GM18951 (cell line): ENCODE measurements around the gene NAALADL2.

ENCODE experiments used
- POLR2A ChIP-seq: IDR thresholded peaks from 4 replicates; pipeline ENCODE4 v1.6.1; 2011; ENCODE audit warnings: mild to moderate bottlenecking; ENCODE audit not compliant: insufficient read length, insufficient read depth; ENCODE audit errors: extremely low read depth
- in situ Hi-C: fragments of 300-500 bp; cut with MboI; formaldehyde crosslinking; loops from one replicate; pipeline ENCODE4 v1.12.0; 2022; ENCODE audit warnings: low sequenced_read_pairs, mixed read lengths, inconsistent platforms; ENCODE audit not compliant: unreplicated experiment

Gene NAALADL2

DNA sequence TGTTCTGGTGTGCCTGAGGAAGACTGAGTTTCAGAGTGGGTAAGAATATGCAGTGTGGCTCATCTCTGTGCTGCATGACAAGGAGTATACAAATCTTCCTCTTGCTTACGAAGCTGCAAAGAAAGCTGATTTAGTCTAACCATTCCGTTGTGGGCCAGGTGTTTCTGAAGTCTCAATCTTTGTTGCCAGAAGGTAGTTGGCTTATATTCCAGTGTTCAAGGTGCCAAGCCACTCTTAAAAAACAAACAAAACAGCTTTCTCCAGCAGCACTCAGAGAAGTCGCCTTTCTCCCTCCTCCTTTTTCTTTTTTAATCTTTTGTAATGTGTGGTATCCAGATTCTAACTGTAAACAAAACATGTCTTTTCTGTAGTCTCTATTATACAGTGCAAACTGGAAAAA is 872.4 kb downstream of the NAALADL2 start:
- in situ Hi-C loops: no loop called here
- TF ChIP-seq POLR2A: no peak

DNA sequence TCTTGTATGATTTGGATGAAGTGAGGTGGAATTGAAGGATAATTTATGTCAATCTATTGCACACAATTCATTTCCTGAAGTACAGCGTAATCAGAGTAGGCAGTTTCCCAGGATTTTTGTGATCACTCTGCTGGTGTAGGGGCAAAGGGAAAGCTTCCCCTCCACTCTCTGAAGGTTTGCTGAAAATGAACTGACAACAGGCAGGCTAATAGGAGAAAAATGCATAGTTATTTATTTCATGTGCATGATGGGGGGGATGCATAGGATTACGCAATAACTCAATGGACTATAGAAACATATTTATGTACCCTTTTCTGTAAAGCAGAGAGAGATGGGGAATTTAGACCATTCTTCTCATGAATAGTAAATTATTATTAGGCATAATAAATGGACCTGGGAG is 872.9 kb downstream of the NAALADL2 start:
- TF ChIP-seq POLR2A: no peak
- in situ Hi-C loops: no loop called here

DNA sequence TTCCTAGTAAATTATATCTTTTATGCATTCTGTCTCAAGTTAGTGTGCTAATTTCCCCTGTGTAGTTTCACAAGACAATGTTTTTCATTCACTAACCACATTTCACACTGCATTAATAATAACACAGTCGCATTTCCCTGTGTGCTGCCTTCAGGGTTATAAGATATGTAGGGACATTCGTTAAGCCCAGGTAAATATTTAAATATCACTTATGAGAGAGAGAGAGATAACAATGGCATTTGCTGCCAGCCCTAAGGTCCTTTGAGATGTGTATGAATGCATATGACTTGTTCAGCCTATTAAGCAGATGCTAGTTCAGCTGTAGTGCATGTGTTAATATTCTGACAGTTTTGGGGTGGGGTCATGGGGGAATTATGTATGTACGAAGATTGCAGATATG is 876.7 kb downstream of the NAALADL2 start:
- no peak for TF ChIP-seq POLR2A
- in situ Hi-C loops: no loop called here

DNA sequence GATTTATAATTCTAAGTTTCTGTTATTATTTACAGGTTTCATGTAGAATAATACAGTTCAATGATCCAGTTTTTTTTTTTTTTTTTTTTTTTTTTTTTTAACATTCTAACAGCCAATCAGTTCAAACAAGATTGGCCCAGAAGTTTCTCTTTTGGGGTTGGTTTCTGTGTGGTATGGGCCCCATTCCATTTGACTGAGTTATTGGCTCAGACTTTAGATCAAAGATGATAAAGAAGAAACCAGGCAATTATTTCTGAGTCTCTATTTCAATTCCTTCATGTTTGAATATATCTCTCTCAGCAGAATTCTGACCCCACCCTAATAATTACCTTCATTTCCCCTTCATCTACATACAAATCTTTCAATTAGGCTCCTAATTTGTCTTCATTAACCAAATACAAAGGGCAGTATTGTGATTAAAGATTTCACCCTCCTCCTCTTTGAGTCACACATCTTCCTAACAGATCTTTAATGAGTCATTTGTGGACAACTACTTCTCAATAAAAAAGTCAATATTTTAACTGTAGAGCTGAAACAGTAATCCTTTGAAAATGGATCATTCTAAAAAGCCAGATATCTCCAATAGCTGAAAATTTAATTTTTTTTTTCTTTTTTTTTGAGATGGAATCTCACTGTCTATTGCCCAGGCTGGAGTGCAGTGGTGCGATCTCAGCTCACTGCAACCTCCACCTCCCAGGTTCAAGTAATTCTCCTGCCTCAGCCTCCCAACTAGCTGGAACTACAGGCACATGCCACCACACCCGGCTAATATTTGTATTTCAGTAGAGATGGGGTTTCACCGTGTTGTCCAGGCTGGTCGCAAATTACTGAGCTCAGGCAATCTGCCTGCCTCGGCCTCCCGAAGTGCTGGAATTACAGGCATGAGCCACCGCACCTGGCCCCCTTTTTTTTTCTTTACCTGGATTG is 878.8 kb downstream of the NAALADL2 start:
- TF ChIP-seq POLR2A: no peak
- in situ Hi-C loops: no loop called here

DNA sequence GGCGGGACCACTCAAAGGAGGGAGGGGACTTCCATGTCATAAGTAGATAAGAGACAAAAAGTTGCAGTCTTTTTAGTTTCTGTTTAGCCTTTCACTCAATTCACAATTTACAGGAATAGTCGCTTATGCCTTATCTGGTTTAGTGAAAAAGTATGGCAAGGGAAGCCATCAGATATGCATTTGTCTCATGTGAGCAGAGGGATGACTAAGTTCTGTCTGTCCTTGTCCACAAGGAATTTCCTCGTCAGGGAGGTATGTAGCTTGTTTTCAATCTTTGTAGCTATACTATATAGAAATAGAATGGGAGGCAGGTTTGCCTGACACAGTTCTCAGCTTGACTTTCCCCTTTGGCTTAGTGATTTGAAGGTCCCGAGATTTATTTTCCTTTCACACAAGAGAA is 882.8 kb downstream of the NAALADL2 start:
- in situ Hi-C loops: no loop called here
- TF ChIP-seq POLR2A: no peak

DNA sequence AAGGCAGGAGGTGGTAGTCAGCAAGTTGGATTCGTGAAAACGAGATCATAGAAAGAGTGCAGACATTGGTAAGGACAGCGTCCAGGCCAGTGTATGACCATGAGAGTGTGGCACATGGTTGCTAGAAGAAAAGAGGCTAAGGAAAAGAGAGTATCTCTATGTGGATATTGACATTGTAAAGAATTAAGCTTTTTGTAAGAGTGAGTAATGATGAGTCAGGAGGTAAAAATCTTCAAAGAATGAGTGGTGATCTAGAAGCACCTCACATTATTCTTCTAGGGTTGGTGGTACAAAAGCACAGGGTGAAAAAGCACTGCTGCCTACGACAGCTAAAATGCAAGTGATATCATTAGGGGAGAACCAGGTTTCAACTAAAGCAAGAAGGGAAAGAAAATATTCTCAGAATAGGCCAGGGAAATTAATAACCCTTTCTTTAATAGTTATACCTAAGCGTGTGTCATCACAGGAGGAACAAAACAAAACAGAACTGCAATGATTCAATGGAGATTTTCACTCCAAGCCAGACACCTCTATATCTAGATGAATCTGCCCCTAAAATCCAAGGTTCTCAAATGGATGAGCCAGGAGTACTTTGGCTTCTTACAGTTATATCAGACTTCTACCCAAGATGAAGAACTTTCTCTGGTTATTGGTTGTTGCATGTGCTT is 884.7 kb downstream of the NAALADL2 start:
- TF ChIP-seq POLR2A: no peak
- in situ Hi-C loops: no loop called here

DNA sequence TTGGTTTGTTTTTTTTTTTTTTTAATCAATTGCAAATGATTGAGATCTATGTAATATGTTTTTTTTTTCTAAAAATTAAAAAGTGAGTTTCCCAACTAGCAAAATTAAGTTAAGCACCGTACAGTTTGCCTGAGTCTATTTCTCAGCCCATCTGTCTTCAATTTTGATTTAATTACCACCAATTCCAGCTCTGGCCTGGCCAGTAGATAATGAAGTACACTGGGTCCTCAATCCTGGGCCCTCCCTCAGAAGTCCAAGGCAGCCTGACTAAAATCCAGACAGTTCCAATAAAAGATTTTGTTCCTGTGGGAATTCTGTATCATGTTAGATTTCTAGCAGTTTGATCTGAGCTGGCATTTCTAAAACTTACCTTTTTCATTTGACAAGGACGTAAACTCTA is 887.2 kb downstream of the NAALADL2 start:
- in situ Hi-C loops: no loop called here
- no peak for TF ChIP-seq POLR2A

DNA sequence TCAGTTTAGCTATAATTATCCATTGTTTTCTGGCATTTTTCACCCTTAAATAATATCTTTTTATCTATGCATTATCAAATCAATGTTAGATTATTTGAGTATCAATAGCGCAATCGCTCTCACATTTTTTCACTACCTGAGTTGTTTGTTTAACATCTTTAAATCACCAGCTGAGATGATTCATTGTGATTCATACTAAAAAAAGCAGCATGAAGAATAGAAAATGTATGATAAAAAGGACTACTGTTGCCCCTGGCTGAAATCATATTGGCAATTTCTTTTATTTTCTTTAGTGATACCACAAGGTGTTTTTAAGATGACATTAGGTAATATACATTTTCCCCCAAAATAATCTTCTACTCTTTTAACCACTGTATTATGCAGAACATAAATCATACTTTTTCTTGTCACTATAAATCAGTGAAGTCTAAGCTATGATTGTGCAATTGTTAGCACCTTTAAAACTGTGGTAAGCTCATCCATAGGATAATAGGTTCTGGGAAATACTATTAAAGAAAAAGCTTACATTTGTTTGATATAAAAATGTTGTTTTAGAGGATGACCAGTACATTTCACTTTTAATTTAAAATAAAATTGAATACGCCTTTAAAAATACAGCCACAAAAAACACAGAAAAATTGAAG is 889.1 kb downstream of the NAALADL2 start:
- TF ChIP-seq POLR2A: no peak

DNA sequence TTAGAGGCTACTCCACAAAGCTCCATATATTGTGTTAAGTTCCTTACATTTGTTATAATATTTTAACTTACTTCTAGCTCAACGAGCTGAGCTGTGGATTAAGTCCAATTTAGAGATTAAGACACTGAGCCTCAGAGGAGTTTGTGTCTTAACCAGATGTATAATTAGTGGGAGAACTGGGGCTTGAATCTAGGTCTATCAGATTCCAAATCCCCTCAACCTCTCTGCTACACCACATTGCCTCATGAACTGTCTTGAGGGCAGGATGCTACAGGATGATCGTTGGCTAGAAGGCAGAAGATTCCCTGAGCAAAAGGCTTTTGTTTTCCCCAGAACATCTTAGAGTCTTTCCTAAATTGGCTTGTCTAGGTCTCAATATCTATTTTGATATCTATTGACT is 890.8 kb downstream of the NAALADL2 start:
- no peak for TF ChIP-seq POLR2A
- in situ Hi-C loops: no loop called here

More for the DNA sequence above, 889.1 kb downstream of the NAALADL2 start:
- in situ Hi-C loops: no loop called here

DNA sequence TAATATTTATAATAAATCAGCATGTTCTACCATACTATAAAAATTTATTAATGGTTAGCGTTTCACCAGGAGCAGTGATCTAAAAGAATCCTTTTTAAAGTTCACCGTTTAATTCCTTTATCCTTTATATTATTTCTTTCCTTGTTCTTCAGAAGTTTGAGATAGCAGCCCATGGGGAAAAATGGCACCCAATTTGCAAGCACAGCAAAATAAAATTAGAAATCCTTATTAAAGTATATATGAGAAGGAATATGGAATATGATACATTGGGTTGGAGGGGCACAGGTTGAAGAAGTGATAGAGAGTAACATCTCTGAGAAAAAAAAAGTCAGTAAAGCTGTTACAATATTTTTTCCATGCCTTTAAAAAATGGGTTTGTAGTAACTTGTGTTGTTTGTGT is 892.0 kb downstream of the NAALADL2 start:
- no peak for TF ChIP-seq POLR2A
- in situ Hi-C loops: no loop called here

DNA sequence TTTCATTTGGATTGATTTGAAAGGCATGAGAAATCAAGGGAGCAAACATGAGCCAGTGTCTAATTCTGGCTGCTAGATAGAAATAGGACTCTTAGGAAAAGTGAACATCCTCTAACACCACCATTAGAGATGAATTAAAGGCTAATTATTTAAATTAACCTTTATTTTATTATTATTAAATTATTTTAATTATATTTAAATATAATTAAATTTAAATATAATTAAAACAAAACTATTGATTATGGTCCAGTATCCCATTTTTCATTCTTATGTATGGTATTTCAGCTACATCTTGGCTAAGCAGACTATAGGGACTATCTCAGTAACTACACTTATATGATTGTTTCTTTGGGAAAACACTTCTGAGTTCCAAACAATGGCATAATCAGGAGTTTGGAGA is 904.8 kb downstream of the NAALADL2 start:
- in situ Hi-C loops: no loop called here
- TF ChIP-seq POLR2A: no peak

DNA sequence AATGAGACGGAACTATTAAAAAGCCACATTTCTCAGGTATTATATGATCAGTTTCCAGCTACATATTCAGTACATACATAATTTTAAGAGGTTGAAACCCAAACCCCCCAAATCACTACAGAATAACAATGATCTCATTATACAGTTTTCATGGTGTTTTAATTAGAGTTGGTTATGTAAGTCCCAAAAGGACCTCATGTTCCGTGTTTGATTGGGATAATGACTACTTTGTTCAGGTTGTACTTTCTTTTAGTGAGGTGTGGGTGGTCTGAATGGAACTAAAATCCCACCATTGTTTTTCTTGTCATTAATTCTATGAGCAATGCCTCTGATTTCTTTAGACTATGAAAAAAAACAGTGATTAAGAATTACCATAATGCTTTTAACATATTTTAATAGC is 905.6 kb downstream of the NAALADL2 start:
- TF ChIP-seq POLR2A: no peak

DNA sequence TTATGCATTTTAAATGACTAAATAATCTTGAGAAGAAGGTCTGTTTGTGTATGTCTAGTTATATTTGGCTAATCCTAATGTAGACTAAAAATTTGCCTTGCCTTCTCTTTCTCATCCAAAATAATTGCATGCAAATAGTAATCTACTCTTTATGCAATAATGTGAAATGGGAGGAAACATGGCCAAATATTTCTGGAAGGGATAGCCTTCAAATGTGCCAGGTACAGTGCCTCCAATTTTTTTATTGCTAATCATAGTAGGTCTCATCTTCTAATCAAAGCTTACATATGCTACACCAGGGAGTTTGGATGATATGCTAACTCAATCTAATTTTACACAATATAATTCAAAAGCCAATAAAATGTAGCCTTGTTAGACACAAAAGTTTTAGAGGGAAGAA is 911.3 kb downstream of the NAALADL2 start:
- in situ Hi-C loops: no loop called here
- TF ChIP-seq POLR2A: no peak

More for the DNA sequence above, 905.6 kb downstream of the NAALADL2 start:
- in situ Hi-C loops: no loop called here

DNA sequence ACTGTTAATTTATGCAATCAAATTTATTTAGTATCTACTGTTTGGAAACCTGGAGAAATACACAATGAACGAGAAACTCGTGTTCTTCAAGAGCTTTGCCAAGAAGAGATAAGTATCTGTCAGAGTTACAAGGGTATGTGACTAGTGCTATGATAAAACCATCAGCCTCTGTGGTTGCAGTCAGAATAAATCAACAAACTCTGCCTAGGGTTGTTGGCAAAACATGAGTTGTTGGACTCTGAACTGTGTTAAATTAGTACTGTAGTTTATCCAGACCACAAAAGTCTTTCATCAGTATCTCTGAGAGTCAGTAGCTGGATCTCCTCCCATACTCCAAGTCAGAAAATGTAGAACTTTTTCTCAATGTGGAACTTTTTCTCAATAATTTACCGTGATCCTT is 918.4 kb downstream of the NAALADL2 start:
- in situ Hi-C loops: no loop called here
- TF ChIP-seq POLR2A: no peak

DNA sequence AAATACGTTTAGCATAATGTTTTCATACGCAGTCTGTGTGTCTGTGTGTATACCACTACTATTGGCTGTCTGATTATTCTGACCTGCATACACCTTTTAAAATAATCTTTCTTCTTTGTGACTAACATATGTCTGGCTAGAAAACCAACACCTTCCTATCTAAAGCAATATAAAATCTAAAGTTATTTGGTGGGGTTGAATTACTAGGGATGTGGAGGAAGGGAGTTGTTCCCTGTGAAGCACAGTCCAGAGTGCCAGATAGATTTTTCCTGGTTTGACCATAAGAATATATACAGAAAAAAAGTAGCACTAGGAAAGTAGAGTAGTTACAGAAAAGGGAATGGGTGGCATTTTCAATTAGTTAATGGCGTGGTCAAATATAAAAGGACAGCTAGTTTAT is 918.8 kb downstream of the NAALADL2 start:
- TF ChIP-seq POLR2A: no peak

More for the DNA sequence above, 918.8 kb downstream of the NAALADL2 start:
- in situ Hi-C loops: no loop called here
